Kasumi-1 (cell line): Measurements from ENCODE around the gene ANKRD24.
"Not testable (repeated sequence)": the region's sequence is repeated elsewhere in the genome, so short reads cannot be mapped to it uniquely, and the experiment has no call there.

Source experiments
- DNase-seq, 2 experiments: peaks; one replicate each; lab custom pipeline; 2025; lab: John Stamatoyannopoulos, UW

ANKRD24 gene

DNA sequence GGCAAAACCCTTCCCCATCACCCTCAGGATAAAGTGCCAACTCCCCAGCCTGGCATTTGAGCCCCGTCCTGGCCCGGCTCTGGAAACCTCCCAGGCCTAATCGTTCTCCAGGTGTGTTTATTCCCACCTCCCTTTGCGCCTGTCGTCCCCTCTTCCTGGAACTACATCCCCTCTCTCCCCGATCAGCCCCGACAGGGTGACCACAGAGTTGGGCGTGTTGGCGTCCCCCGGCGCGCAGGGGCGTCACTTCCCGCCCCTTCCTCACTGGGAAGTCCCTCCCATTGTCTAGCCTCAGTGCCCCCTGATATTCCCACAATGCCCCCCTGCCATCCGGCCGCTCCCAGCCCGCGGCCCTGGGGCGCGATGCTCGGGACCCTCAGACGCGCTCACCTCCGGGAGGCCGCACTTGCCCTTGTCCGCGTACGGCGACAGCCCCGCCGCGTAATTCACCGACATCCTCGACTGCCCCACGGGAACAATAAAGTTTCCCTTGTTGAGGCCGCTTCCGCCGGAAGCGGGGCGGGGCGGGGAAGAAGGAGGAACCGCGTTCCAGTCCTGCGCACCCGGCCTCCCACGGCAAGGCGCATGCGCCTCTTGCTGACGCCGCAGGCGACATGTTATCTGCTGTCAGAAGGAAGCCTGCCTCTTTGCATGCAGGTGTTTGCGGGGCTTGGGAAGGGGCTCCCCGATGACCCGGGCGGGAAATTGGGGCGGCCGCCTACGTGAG lies at the start of gene ANKRD24, which contains the start of gene SIRT6:
Gene ANKRD24 (plus strand): TSS at position 606 of the 727 bp plus-strand sequence. CDS start 3,737 bp downstream, outside the sequence.
Gene SIRT6 (minus strand): TSS at position 480 of the 727 bp plus-strand sequence. CDS start 24 bp downstream, at position 456.
- peak; percentile 88 for DNase-seq

DNA sequence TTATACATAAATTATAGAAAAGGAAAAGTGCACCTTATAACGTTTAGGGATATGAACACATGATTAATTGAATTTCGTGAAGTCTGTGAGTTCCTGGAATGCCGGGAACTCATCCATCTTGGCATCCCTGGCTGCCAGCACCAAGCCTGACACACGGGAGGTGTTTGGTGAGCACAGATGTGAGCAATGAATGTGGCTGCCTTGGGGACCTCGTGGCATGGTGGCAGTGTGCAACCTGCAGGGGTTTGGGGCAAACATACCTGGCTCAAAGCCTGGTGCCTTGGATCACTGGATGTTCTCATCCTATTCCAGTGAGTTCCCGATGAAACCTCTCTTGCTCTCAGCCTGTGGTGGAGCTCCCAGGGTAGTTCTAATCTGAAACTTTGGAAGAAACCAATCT lies 48.1 kb upstream of the ANKRD24 start:
- no peak for DNase-seq

DNA sequence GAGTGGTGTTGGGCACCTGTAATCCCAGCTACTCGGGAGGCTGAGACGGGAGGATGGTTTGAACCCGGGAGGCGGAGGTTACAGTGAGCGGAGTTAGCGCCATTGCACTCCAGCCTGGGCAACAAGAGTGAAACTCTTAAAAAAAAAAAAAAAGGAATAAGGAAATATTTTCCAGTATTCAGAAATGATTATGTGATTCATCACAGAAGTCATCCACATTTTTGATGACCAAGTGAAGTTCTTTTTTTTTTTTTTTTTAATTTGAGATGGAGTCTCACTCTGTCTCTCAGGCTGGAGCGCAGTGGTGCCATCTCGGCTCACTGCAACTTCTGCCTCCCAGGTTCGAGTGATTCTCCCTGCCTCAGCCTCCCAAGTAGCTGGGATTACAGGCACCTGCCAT lies 47.1 kb upstream of the ANKRD24 start:
- not testable (repeated sequence) for DNase-seq

DNA sequence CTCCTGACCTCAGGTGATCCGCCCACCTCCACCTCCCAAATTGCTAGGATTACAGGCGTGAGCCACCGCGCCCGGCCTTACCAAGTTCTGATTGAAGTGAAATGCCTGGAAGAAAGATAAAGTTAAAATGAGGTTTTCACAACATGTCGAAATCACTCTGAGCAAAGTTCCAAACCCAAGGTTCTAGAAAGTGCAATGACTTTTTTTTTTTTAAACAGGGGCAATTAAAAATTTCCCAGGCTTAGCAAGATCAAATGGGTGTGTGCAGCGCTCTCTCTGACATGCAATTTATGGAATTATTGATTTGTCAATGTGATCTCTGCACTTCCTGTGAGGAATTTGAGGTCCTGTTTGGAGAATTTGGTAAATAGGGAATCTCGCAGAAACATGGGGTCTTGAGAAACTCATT lies 45.8 kb upstream of the ANKRD24 start:
- DNase-seq, result no peak

DNA sequence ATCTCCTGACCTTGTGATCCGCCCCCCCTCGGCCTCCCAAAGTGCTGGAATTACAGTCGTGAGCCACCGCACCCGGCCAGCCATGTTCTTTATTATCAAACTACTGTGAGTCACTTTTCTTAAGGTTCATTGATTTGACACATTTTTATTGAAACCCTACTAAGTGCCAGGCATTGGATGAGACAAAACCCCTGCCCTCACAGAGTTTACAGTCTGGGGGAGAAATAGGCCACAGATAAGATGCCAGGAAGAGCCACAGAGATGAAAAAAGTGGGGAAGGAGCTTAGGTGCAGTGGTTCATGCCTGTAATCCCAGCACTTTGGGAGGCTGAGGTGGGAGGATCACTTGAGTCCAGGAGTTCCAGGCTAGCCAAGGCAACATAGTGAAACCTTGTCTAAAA lies 44.0 kb upstream of the ANKRD24 start:
- no peak for DNase-seq

DNA sequence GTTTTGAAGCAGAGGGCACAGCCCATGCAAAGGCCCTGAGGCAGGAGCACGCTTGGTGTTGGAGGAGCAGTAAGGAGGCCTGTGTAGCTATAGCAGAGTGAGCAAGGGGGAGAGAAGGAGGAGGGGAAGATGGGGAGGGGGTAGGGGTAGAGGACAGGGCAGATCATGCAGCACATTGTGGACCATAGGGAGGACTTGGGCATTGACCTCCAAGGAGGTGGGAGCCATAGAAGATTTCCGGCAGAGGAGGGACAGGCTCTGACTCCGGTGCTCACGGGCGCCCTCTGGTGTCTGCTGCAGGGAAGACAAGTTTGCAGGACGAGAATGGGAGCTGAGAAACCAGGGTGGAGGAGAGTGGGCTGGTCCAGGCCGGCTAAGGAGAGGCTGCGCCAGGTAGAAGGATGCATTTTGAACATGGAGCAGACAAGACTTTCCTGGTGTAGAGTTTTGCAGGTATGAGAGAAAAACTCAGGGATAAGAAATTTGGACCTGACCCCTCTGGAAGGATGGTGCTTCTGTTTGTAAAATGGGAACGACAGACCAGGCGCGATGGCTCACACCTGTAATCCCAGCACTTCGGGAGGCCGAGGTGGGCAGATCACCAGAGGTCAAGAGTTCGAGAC lies 42.8 kb upstream of the ANKRD24 start:
- peak; percentile 72 to 73 for DNase-seq

DNA sequence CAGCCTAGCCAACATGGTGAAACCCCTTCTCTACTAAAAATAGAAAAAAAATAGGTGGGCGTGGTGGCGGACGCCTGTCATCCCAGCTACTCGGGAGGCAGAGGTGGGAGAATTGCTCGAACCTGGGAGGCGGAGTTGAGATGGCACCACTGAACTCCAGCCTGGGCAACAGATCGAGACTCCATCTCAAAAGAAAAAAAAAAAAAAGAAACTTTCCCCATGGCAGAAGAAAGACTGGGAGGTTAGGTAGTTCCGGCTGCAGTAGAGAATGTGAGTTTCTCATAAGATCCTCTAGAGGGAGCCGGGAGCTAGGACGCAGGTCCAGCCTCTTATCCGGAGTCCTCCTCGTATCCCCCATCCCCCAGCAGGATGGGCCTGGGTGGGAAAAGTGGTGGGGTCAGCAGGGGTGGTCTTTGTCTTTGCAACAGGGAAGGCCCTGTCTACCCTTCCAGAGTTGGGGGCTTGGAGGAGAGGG lies 42.2 kb upstream of the ANKRD24 start:
- peak; percentile 81 to 84 for DNase-seq

DNA sequence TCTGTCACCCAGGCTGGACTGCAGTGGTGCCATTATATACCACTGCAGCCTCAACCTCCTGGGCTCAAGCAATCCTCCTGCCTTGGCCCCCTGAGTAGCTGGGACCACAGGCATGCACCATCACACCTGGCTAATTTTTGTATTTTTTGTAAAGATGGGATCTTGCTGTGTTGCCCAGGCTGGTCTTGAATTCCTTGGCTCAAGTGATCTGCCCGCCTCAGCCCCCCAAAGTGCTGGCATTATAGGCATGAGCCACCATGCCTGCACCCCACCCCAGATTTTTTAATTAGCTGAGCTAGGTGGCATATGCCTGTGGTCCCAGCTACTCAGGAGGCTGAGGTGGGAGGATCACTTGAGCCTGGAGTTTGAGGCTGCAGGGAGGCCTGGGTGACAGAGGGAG lies 39.6 kb upstream of the ANKRD24 start:
- DNase-seq, result not testable (repeated sequence)

DNA sequence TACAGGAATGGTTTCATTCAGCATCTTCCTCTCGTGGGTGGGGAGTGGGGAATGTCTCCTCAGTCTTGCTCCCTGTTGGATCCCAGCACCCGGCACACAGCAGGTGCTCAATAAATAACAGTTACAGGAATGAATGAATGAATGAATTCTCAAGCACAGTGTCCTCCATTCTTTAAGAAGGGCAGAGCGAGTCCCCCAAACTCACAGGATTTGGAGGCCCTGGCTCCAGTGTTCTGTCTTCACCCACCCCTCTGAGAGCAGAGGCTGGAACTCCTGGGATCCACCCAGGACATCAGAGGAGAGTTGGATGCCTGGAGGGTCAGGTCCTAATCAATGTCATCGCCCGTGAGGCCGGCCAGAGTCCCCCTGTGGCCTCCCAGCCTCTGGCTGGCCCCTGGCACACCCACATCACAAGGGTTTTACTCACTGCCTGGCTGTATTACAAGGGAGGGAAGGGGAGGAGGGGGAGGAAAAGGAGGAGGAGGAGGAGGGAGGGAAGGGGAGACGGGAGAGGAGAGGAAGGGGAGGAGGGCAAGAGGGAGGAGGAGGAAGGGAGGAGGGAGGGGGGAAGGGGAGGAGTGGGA lies 37.7 kb upstream of the ANKRD24 start:
- no peak for DNase-seq

DNA sequence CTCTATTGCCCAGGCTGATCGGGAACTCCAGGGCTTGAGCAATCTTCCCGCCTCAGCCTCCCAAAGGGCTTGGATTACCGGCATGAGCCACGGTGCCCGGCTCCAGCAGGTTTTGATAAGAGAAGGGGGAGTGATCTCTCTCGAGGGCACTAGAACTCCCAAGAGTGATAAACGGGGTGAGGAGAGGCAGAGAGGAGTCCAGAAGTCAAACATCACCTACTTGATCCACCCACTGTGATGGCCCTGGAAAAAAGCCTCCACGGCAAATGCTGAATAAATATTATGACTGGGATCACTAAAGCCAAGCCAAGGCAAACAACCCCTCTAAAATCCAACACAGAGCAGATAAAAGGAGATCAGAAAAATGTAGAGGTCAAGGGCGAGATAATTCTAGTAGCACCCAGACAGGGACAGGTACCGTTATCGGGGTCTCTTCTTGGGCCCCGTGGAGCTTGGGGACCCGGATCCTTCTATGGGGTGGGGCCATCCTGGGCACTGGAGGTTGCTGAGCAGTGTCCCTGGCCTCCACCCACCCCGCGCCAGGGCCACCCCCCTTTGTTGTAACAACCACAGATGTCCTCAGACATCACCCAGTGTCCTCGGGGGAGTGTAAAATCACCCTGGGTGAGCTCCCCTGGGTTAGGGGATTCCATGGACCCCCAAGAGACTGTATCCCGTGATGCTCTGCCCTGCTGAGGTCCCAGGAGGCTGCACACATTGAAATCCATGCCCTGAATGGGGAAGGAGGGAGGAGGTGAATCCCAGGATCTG lies 32.8 kb upstream of the ANKRD24 start:
- DNase-seq, result no peak

DNA sequence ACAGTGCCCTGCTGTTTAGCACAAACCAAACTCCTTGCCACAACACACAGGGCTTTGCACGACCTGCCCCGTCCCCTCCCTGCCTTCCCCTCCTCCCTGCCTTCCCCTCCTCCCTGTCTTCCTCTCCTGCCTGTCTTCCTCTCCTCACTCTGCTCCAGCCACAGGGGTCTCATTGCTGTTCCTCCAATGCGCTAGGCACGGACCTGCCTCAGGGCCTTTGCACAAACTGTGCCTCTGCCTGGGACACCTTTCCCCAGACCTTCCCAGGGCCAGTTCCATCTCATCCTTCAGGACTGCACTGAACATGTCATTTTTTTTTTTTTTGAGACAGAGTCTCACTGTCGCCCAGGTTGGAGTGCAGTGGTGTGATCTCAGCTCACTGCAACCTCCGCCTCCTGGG lies 30.9 kb upstream of the ANKRD24 start:
- DNase-seq, result no peak

DNA sequence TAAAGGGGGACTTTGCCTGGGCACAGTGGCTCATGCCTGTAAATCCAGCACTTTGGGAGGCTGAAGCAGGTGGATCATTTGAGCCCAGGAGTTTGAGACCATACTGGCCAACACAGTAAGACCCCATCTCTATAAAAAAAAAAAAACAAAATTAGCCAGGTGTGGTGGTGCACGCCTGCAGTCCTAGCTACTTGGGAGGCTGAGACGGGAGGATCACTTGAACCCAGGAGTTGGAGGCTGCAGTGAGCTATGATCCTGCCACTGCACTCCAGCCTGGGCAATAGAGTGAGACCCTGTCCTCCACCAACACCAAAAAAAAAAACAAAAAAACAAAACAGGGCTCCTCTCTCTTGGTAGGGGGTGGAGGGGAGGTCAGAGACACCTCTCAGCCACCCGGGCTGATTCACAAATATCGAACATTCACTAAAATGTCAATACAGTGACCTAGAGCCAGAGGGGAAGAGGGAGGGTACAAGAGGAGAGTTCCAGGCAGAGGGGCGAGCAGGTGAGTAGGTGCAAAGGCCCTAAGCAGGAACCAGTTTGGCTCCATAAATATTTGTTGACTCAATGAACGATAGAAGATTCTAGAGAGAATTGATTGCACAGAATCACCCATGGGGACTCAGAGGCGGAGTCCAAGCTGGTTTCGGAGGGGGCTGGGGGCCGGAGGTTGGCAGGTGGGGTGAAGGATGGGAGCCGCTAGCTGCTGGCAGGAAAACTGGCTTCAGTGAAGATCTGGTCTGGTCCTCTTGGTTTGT lies 30.1 kb upstream of the ANKRD24 start:
- DNase-seq, result no peak

DNA sequence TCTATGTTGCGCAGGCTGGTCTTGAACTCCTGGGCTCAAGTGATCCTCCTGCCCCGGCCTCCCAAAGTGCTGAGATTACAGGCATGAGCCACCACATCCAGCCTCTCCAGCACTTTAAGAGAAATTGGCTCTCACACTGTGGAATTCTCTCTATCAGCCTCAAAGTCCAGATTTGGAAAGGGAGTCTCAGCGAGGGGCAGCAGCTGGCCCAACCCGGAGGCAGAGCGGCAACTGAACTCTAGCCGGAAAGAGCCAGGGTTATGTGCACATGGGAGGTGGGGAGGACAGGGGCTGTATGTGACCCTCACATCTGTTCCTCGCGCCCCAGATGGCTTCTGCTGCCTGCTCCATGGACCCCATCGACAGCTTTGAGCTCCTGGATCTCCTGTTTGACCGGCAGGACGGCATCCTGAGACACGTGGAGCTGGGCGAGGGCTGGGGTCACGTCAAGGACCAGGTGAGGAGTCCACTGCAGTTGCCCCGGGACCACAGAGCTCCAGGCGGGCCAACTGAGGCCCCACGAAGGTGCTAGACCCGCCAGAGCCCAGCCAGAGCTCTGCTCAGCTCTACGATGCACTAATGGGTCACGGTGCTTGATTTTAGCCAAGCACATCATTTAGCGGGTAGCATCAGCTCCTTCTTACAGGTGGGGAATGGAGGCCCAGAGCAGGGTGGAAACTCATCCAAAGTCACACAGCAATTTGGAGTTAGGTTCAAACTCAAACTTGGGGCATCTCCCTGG lies 27.7 kb upstream of the ANKRD24 start:
- DNase-seq, result no peak

DNA sequence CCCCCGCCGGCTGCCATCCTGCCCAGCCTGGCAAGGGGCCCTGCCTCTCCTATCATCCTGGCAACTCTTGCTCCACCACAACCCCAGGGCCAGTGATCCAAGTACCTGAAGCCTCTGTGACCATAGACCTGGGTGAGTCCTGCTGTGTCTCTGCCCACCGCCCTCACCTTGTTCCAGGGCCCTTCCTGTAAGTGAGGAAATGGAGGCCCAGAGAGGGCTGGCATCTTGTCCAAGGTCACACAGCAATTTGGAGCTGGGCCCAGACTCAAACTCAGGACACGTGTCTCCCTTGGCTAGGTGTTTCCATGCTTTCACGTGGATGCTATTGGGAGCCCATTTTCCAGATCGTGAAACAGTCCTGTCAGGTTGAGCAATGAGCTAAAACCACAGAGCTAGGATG lies 25.3 kb upstream of the ANKRD24 start:
- DNase-seq, result no peak

DNA sequence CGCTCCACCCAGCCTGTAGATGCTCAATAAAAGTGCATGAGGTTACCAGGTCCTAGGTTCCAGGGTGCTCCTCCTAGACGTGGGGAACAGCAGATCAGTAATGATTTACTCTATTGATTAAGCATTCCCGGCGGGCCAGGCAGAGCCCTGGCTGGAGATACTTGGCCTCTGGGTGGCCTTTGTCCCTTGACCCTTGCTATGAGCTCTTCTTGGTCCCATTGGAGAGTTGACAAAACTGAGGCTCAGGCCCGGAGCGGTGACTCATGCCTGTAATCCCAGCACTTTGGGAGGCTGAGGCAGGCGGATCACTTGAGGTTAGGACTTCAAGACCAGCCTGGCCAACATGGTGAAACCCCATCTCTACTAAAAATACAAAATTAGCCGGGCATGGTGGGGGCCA lies 24.5 kb upstream of the ANKRD24 start:
- DNase-seq, result not testable (repeated sequence)

DNA sequence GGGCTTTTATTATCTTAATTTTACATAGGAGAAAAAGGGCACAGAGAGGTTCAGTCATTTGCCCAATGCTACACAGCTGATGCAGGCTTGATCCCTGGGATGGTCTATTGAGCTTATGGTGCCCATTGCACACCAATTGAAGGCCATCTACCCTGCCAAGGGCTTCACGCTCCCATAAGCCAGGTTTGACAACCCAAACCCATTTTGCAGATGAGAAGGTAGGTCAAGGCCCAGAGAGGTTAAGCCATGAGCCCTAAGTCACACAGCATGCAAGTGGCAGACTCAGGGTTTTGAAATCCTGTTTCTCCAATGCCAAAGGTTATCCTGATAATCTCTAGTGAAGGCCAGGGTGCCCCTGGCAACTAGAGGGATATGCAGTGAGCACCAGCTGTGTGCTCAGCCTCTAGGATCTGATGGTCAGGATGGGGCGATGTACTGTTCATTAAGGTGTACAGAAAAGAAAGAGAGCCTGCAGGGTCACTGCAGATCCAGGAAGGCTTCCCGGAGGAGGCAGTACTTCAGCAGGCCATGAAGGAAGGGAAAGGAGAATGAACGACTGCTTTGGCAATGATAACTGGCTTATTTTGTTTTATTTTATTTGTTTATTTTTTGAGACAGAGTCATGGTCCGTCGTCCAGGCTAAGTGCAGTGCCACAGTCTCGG lies 20.9 kb upstream of the ANKRD24 start:
- DNase-seq, result no peak

DNA sequence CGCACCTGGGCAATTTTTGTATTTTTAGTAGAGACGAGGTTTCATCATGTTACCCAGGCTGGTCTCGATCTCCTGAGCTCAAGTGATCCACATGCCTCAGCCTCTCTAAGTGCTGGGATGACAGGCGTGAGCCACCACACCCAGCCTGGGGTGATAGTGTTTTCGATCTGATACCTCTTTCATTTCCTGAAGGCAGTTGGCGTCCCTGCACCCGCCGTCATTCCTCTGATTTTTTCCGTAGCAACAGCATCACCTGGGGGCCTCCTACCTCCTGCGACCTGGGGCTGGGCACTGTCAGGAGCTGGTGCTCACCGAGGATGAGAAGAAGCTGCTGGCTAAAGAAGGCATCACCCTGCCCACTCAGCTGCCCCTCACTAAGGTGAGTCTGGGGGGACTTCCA lies 18.2 kb upstream of the ANKRD24 start:
- no peak for DNase-seq

DNA sequence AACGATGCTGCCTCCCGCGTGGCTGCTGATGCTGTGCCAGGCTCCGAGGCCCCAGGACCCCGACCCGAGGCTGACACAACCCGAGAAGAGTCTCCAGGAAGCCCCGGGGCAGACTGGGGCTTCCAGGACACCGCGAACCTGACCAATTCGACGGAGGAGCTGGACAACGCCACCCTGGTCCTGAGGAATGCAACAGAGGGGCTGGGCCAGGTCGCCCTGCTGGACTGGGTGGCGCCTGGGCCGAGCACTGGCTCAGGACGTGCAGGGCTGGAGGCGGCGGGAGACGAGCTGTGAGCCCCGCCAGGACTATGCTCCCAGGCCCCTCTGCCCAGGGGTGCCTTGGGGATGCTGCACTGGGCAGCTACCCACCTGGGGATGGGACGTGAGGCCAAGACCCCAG lies 10.8 kb upstream of the ANKRD24 start:
- no peak for DNase-seq

DNA sequence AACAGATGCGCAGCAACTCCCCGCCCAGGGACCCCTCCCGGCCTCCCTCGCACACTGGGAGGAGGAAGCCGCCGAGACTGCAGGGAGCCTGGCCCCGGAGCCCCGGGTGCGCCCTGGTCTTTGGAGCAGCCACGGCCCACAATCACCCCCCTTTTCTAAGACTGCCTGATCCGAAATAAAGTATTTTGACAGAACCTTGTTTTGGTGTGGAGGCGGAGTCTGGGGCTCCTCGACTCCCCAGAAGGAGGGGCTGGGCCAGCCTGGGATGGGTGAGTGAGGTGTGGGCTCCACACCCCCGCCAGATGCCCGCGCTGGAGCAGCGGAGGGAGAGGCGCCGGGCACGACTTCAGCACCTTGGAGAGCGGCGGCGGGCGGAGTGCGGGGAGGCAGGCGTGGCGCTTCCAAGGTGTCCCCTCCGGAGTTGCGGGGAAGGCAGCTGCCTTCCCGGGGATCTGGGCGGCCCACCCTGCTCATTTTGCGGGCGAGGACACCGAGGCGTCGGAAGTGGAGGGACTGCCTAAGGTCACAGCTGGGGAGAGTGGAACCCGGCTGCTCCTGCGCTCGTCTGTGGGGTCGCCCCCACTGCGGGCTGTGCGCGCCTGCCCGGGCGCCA lies 9.5 kb upstream of the ANKRD24 start:
- DNase-seq, result peak; percentile 37 to 54
